Endothelial cell of umbilical vein (primary cell): Measurements from ENCODE around the gene DOCK1.

Experiments used
- POLR2A ChIP-seq: IDR thresholded peaks from 2 replicates; pipeline ENCODE4 v1.6.1; 2012; ENCODE audit warnings: low read depth, mild to moderate bottlenecking, control low read depth, low read length
- TF ChIP-seq, protein P1 (sequence below), 2 donors: IDR thresholded peaks; 1 replicate in 1 of 2; 2 replicates in 1 of 2; pipeline ENCODE4 v1.5.1; 2011; ENCODE audit warnings: low read length in 2 of 2, mild to moderate bottlenecking in 2 of 2, moderate library complexity in 2 of 2, control low read depth in 1 of 2, inconsistent platforms in 1 of 2, low read depth in 1 of 2; ENCODE audit not compliant: insufficient read depth in 1 of 2; ENCODE audit errors: extremely low read depth in 1 of 2

DNA sequence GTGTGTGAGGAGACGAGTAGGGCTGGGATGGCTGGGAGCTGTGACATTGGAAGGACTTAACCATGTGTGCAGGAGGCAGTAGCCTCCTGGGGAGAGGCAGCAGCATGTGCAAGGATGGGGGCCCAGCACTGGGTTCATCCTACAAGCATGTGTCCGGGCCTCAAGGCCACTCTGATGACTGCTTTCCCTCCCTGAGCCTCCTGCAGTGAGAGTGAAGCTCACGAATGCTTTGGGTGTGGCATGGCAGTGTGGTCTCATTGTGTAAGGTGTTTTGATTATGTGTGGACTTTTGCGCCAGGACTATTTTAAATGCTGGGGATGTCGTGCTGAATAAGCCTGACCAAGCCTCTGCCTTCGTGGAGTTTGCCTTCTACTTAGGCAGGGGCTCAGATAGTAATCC is 413.2 kb downstream of the DOCK1 start:
- TF ChIP-seq, protein P1, sequence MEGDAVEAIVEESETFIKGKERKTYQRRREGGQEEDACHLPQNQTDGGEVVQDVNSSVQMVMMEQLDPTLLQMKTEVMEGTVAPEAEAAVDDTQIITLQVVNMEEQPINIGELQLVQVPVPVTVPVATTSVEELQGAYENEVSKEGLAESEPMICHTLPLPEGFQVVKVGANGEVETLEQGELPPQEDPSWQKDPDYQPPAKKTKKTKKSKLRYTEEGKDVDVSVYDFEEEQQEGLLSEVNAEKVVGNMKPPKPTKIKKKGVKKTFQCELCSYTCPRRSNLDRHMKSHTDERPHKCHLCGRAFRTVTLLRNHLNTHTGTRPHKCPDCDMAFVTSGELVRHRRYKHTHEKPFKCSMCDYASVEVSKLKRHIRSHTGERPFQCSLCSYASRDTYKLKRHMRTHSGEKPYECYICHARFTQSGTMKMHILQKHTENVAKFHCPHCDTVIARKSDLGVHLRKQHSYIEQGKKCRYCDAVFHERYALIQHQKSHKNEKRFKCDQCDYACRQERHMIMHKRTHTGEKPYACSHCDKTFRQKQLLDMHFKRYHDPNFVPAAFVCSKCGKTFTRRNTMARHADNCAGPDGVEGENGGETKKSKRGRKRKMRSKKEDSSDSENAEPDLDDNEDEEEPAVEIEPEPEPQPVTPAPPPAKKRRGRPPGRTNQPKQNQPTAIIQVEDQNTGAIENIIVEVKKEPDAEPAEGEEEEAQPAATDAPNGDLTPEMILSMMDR (IDR thresholded peaks at IDR 0.05; ENCODE audit: extremely low read depth in 1 of 2, insufficient read depth in 1 of 2, low read depth in 1 of 2, low read length in 2 of 2): no peak
- TF ChIP-seq POLR2A: no peak
